IMR-90 (cell line): Measurements from ENCODE around the gene PDLIM1. TPM values are rescaled to one million over a fixed set of nuclear protein-coding genes. Genes with fewer than 3 reads are reported as not detected.

Experiments
- ATAC-seq: fragments of 200-7000 bp; cut with Tn5 transposase; 2 replicates; pipeline ENCODE4 v1.9.1; 2020; ENCODE audit warnings: low read depth, mild to moderate bottlenecking, moderate library complexity
- BruUV-seq: library from RNA; stranded (reverse); fragments of 400-500 nt; replicated peaks from 2 replicates; lab custom pipeline; 2021; lab: Mats Ljungman, UMichigan
- CTCF ChIA-PET: fragments of 300-600 bp; formaldehyde crosslinking; extraction: SDS; loops from one replicate; lab custom pipeline; 2021; ENCODE audit warnings: antibody characterized with exemption; lab: Yijun Ruan, JAX
- POLR2A ChIA-PET: fragments of 300-600 bp; sonication (Branson Sonifier 250); formaldehyde crosslinking; loops from one replicate; lab custom pipeline; 2022; ENCODE audit warnings: antibody characterized with exemption; ENCODE audit not compliant: unreplicated experiment; lab: Charles Lee
- DNase-seq: peaks from one replicate; pipeline ENCODE4 v3.0.0; 2013
- H2AFZ ChIP-seq: replicated peaks from 2 replicates; pipeline ENCODE3; 2013; ENCODE audit warnings: low read length, mild to moderate bottlenecking; ENCODE audit not compliant: poor library complexity
- H2AK5ac ChIP-seq: 2 replicates; pipeline ENCODE4 v1.6.1; 2013; ENCODE audit warnings: low read depth, low read length, inconsistent platforms
- H2AK9ac ChIP-seq: replicated peaks from 2 replicates; pipeline ENCODE3; 2013; ENCODE audit warnings: mild to moderate bottlenecking, low read depth, low read length, moderate library complexity; ENCODE audit not compliant: poor library complexity
- H2BK120ac ChIP-seq: 2 replicates; pipeline ENCODE4 v1.6.1; 2013; ENCODE audit warnings: low read depth, low read length, inconsistent platforms
- H2BK15ac ChIP-seq: 3 replicates; pipeline ENCODE4 v1.6.1; 2013; ENCODE audit warnings: low read depth, low read length, inconsistent platforms
- H2BK20ac ChIP-seq: 2 replicates; pipeline ENCODE4 v1.6.1; 2013; ENCODE audit warnings: low read depth, mild to moderate bottlenecking, inconsistent platforms, low read length, moderate library complexity
- H2BK5ac ChIP-seq: 2 replicates; pipeline ENCODE4 v1.6.1; 2013; ENCODE audit warnings: mild to moderate bottlenecking, low read depth, low read length, inconsistent platforms; ENCODE audit not compliant: poor library complexity, severe bottlenecking
- H3K14ac ChIP-seq: replicated peaks from 2 replicates; pipeline ENCODE4 v1.6.1; 2013; ENCODE audit warnings: low read depth, low read length, inconsistent platforms
- H3K18ac ChIP-seq: 2 replicates; pipeline ENCODE4 v1.6.1; 2013; ENCODE audit warnings: low read depth, low read length, control low read depth
- H3K23ac ChIP-seq: 2 replicates; pipeline ENCODE4 v1.6.1; 2013; ENCODE audit warnings: low read depth, low read length, inconsistent platforms
- H3K27ac ChIP-seq: 2 replicates; pipeline ENCODE4 v1.5.1; 2013; ENCODE audit warnings: mild to moderate bottlenecking, control low read depth, low read length; ENCODE audit not compliant: insufficient read depth
- H3K27me3 ChIP-seq: 2 replicates; pipeline ENCODE4 v1.6.1; 2013; ENCODE audit warnings: low read length; ENCODE audit not compliant: control insufficient read depth, insufficient read depth
- H3K36me3 ChIP-seq: 2 replicates; pipeline ENCODE4 v1.6.1; 2013; ENCODE audit warnings: low read length, mixed read lengths; ENCODE audit not compliant: control insufficient read depth, insufficient read depth
- H3K4ac ChIP-seq: 2 replicates; pipeline ENCODE4 v1.6.1; 2013; ENCODE audit warnings: low read depth, low read length, inconsistent platforms
- H3K4me1 ChIP-seq: 2 replicates; pipeline ENCODE4 v1.6.1; 2013; ENCODE audit warnings: low read length, mixed read lengths; ENCODE audit not compliant: control insufficient read depth, insufficient read depth
- H3K4me2 ChIP-seq: 2 replicates; pipeline ENCODE4 v1.6.1; 2013; ENCODE audit warnings: low read depth, mild to moderate bottlenecking, control low read depth, low read length, moderate library complexity
- H3K4me3 ChIP-seq: 2 replicates; pipeline ENCODE4 v1.5.1; 2013; ENCODE audit warnings: low read depth, mild to moderate bottlenecking, control low read depth, low read length, moderate library complexity; ENCODE audit not compliant: insufficient read depth
- H3K56ac ChIP-seq: 2 replicates; pipeline ENCODE4 v1.6.1; 2013; ENCODE audit warnings: low read length, inconsistent platforms; ENCODE audit not compliant: insufficient read depth; ENCODE audit errors: extremely low read depth
- H3K79me1 ChIP-seq, 2 experiments: 2 replicates each; pipeline ENCODE4 v1.6.1; 2013; ENCODE audit warnings: low read length in 2 of 2, inconsistent platforms in 1 of 2, low read depth in 1 of 2
- H3K9ac ChIP-seq: 2 replicates; pipeline ENCODE4 v1.6.1; 2013; ENCODE audit warnings: low read depth, low read length, control low read depth
- H3K9me1 ChIP-seq: 2 replicates; pipeline ENCODE4 v1.6.1; 2013; ENCODE audit warnings: low read length, inconsistent platforms; ENCODE audit not compliant: insufficient read depth
- H3K9me3 ChIP-seq: 2 replicates; pipeline ENCODE4 v1.6.1; 2013; ENCODE audit warnings: low read length; ENCODE audit not compliant: control insufficient read depth, insufficient read depth
- H4K20me1 ChIP-seq: 2 replicates; pipeline ENCODE4 v1.6.1; 2013; ENCODE audit warnings: low read length, inconsistent platforms; ENCODE audit not compliant: insufficient read depth
- H4K5ac ChIP-seq: 2 replicates; pipeline ENCODE4 v1.6.1; 2013; ENCODE audit warnings: mild to moderate bottlenecking, low read depth, low read length, control low read depth
- H4K8ac ChIP-seq, 2 experiments: 2 replicates each; pipeline ENCODE4 v1.6.1; 2013; ENCODE audit warnings: low read depth in 2 of 2, low read length in 2 of 2, control low read depth in 1 of 2, inconsistent platforms in 1 of 2
- H4K91ac ChIP-seq: 2 replicates; pipeline ENCODE4 v1.6.1; 2013; ENCODE audit warnings: low read depth, low read length, inconsistent platforms; ENCODE audit not compliant: insufficient read depth
- BHLHE40 ChIP-seq: fragments of 150-350 bp; IDR thresholded peaks from 2 replicates; pipeline ENCODE4 v1.6.1; 2016; ENCODE audit warnings: mild to moderate bottlenecking, low read depth, low read length
- CEBPB ChIP-seq: IDR thresholded peaks from 2 replicates; pipeline ENCODE4 v1.6.1; 2012; ENCODE audit warnings: low read depth, low read length, improper control_type of control experiment
- MAFK ChIP-seq: IDR thresholded peaks from 2 replicates; pipeline ENCODE4 v1.6.1; 2012; ENCODE audit warnings: low read depth, low read length, improper control_type of control experiment
- RFX5 ChIP-seq: IDR thresholded peaks from 2 replicates; pipeline ENCODE4 v1.8.0; 2012; ENCODE audit warnings: low read depth, mild to moderate bottlenecking, low read length, moderate library complexity
- WGBS, 2 experiments: methylation state at CpG; one replicate each; pipeline versions ENCODE4 v1.1.5 to v1.1.7; 2013; ENCODE audit warnings: missing lambda C conversion rate in 2 of 2; ENCODE audit not compliant: insufficient read length in 1 of 2; ENCODE audit errors: extremely low coverage in 2 of 2; 5-methylcytosine and 5-hydroxymethylcytosine counted together
- dilution Hi-C: fragments of 300-500 bp; cut with HindIII; formaldehyde crosslinking; loops from one replicate; pipeline ENCODE4 v1.14.3; 2018; ENCODE audit warnings: low sequenced_read_pairs; ENCODE audit not compliant: unreplicated experiment
- in situ Hi-C: fragments of 300-500 bp; cut with MboI; formaldehyde crosslinking; loops from 3 replicates; pipeline ENCODE4 v1.14.3; 2019; ENCODE audit warnings: low sequenced_read_pairs, inconsistent platforms, mixed read lengths
- intact Hi-C: fragments of 100-400 bp; cut with micrococcal nuclease; formaldehyde crosslinking; loops from 2 replicates; pipeline ENCODE4 v1.10.0; 2022
- polyA plus RNA-seq, 3 experiments: library from polyadenylated mRNA; depleted of rRNA; stranded (reverse); fragments of >200 nt; gene quantifications; 2 replicates each; pipeline ENCODE4 v1.2.3, GENCODE V29; 2012; ENCODE audit warnings: low replicate concordance in 1 of 3
- total RNA-seq: library from RNA; depleted of rRNA; stranded (reverse); fragments of >200 nt; gene quantifications from 2 replicates; pipeline ENCODE4 v1.2.3, GENCODE V29; 2012

PDLIM1 gene
- total and polyA plus RNA-seq, 2 of the 4 experiments (the other 2 are of a cell fraction) = 30.1 to 187 TPM

GRCh38 chr10:95266674-95267095 lies 24.1 kb downstream of the PDLIM1 start:
- Histone ChIP-seq H3K36me3 (peaks cover 57% of the 10 kb centered on the region), H3K79me1 (peaks cover 28 to 71% of the 10 kb centered on the region in 2 experiments), H4K20me1 (no peaks in the 10 kb centered on the region), H3K56ac (no peak overlapping the region), H4K91ac (0 out of 2 replicates have a peak overlapping the region, but pooled peaks have one; percentile 28), H2BK20ac (no peak overlapping the region), H3K18ac (0 out of 2 replicates have a peak overlapping the region, but pooled peaks have one; percentile 52), H3K27me3 (no peaks in the 10 kb centered on the region), H4K5ac (0 out of 2 replicates have a peak overlapping the region, but pooled peaks have one; percentile 35), H3K27ac (peak overlapping the region; percentile 52; the same call in 1 of the 2 replicates), H3K9me3 (no peaks in the 10 kb centered on the region), H3K4me1 (peaks cover 19% of the 10 kb centered on the region), H3K4ac (peak overlapping the region; percentile 48; the same call in 1 of the 2 replicates), H3K4me3 (no peak overlapping the region), H3K4me2 (no peak overlapping the region), H3K14ac (0 out of 2 replicates have a peak overlapping the region, but pooled peaks have one; percentile 37), H3K9ac (no peak overlapping the region), H2BK15ac (no peak overlapping the region), H2AK5ac (peak overlapping the region; percentile 45; the same call in 1 of the 2 replicates), H4K8ac (peak overlapping the region in 1 of 2 experiments; percentile 26; a peak in 1 of 4 replicates), H2BK120ac (peak overlapping the region; percentile 28; the same call in 1 of the 2 replicates), H2AK9ac (no peak overlapping the region), H2BK5ac (peak overlapping the region; percentile 32), H3K9me1 (peaks cover 15% of the 10 kb centered on the region), H3K23ac (no peak overlapping the region), H2AFZ (no peak overlapping the region)
- dilution Hi-C loops = no loop called here
- DNase-seq = peak; percentile 88
- TF ChIP-seq CEBPB = peak; percentile 76
- no peak for TF ChIP-seq BHLHE40
- peak; percentile 39 for TF ChIP-seq MAFK
- no peak for TF ChIP-seq RFX5
- peak; percentile 63 for ATAC-seq
- ChIA-PET POLR2A (no interaction called here), CTCF (no interaction called here)
- no CpG with 5 or more reads among the region's 1 CpG for WGBS, 2 experiments
- in situ Hi-C loops = no loop called here
- intact Hi-C loops = no loop called here
- no TSS peak for BruUV-seq
